GM19438 (cell line): ENCODE measurements around the gene SYTL4.
A peak's percentile ranks its signal among the peaks of the same experiment; 100 is the strongest.

Experiments used
- ATAC-seq: cut with Tn5 transposase; IDR thresholded peaks from one replicate; pipeline ENCODE4 v1.9.1; 2021; ENCODE audit warnings: low read depth; ENCODE audit not compliant: unreplicated experiment

The SYTL4 gene

DNA sequence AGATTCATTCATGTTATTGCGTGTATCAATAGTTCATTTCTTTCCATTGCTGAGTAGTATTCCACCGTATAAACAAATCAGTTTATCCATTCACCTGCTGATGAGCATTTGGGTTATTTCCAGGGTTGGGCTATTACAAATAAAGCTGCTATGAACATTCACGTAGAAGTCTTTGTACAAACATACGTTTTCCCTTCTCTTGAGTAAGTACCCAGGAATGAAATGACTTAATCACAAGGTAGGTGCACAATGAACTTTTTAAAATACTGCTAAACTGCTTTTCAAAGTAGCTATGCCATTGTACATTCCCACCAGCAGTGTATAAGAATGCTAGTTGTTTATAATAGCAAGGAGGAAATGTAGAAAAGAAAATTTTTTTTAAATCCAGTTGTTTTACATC is 35.9 kb downstream of the SYTL4 start:
- no peak for ATAC-seq

GRCh38 chrX:100695302-100695701 is 36.6 kb downstream of the SYTL4 start:
- no peak for ATAC-seq

DNA sequence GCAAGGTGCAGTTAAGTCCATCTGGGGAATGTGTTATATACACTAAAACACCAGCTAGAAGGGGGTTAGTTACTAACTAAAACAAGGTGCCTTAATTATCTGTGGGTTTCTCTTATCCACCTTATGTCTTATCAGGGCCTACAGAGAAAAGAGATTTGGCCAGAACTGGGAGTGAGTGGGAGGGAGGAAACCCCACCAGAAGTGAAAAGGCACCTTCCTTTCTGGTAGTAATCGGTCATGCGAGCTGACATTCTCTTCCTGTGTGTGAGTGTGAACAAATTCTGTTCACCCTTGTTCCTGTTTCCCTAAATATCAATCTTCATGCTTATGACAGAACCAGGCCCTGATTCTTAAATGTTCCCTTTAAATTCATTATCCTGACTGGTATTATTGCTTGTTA is 44.4 kb downstream of the SYTL4 start:
- no peak for ATAC-seq

- ATAC-seq, result no peak
Measured at GRCh38 chrX:100687128-100687527, 44.8 kb downstream of the SYTL4 start.

DNA sequence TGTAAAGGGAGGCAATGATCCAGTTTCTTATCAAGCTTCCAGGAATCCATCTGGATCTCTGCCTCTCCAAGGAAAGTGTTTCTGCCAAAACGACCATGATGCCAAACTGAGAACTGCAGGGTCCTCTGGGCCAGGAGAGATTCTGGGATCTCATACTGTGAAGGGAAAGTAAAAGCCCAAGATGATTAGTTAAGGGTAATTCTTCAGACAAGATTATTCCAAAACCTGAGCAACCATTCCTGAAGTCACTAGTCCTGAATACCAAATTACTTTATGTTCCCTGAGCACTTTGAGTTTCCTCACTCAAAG is 46.0 kb downstream of the SYTL4 start:
- ATAC-seq, result no peak

DNA sequence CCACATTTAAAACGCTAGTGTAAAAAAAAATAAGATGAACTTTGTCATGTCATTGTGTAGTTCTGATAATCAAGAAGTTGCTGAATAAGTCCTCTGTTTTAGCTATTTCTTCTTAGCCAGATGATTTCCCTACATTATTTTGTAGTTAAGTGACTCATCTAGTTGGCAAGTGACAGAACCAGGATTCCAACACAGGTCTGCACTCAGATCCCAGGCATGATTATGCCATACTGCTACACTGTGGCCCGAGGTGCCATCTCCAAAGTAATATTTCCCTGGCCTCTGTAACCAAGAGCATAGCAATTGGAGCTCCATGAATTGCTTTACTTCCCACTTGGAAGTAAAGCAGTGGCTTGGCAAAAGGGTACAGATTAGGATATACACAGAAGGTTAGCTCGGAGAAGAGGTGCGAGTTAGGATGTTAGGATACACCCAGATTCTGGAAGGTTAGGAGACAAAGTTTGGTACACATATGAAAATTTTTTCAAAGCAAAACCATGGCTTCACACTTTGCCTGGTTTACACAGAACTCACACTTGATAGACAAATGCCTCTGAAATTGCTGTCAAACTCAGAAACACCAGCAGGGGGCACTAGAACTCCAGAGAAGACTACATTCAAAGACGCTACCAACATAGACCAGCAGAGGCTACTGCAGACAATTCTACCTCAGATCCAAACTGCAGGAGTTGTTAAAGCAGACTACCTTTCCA is 46.5 kb downstream of the SYTL4 start:
- peak; percentile 83 for ATAC-seq

- ATAC-seq, result no peak
Measured at GRCh38 chrX:100682939-100683338, 49.0 kb downstream of the SYTL4 start.

GRCh38 chrX:100681599-100681998 is 50.3 kb downstream of the SYTL4 start:
- no peak for ATAC-seq

DNA sequence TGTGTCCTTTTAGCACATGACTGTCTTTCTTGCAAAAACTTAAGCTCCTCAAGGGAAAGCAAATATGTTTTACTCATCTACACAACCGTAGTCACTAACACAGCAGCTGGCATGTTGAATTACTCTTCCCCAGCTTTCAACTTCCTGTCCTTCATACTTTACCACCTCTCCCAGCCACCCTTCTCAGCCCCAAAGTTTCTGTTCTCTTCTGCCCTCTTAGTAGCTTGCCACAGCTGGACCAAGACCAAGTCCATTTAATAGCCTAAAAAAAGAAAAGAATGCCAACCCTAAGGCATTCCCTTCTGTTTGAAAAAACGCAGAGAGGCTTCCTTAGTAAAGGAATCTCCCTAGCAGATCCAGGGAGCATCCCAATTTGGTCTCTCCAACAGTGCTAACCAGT is 51.2 kb downstream of the SYTL4 start:
- no peak for ATAC-seq

GRCh38 chrX:100677611-100678181 is 54.2 kb downstream of the SYTL4 start:
- no peak for ATAC-seq

DNA sequence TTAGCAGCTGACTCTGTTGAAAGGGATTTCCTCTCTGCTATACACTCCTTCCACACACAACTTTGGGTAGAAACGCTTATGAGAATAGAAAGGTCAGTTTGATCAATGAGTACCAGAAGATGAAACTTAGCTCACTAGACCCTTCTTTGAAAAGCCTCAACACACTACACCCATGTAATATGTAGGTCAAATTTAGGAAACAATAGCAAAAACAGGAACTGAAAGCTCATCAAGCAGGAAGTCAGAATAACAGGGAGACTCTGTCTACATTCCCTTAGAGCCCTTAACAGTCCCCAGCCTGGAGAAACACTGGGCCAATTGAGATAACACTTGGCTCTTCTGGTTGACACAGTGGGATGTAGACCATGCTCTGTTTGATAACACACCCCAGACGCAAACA is 57.2 kb downstream of the SYTL4 start:
- no peak for ATAC-seq

GRCh38 chrX:100673397-100673953 is 58.4 kb downstream of the SYTL4 start:
- ATAC-seq, result no peak

DNA sequence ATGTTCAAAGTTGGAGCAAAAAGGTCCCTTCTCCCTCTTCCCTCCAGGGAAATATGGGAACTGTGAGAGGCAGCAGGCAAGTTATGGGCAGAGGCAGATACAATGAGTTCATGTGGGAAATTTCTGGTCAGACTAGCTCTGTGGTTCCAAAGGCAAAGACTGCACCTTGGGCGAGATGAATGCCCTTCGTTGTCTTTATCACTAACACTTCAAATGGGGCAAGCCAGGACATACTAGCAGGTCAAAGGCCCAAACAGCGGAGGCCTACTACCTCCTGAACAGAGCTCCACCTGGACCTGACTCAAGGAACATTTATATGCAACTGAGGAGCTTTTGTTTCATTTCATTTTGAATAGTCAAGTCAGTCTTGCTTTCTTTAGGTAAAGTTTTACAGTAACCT is 59.0 kb downstream of the SYTL4 start:
- no peak for ATAC-seq

GRCh38 chrX:100663642-100664041 is 68.3 kb downstream of the SYTL4 start:
- no peak for ATAC-seq

- no peak for ATAC-seq
Measured at GRCh38 chrX:100662796-100663195, 69.1 kb downstream of the SYTL4 start.

DNA sequence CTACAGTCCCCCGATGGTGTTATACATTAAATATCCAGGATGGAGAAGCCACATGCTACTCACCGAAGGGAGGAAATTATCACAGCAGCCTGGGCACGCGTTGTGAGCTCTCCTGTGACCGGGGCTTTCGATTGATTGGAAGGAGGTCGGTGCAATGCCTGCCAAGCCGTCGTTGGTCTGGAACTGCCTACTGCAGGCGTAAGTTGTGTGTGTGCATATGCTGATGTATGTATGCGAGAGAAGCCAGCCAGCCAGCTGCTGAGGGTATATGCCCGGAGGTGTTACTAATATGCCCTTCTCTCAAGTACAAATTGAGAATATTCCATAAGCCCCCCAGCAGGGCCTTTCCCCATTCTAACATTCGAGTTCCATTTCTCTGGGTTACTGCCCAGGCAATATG is 69.8 kb downstream of the SYTL4 start:
- ATAC-seq, result no peak

GRCh38 chrX:100659431-100660137 is 72.3 kb downstream of the SYTL4 start:
- ATAC-seq, result no peak

DNA sequence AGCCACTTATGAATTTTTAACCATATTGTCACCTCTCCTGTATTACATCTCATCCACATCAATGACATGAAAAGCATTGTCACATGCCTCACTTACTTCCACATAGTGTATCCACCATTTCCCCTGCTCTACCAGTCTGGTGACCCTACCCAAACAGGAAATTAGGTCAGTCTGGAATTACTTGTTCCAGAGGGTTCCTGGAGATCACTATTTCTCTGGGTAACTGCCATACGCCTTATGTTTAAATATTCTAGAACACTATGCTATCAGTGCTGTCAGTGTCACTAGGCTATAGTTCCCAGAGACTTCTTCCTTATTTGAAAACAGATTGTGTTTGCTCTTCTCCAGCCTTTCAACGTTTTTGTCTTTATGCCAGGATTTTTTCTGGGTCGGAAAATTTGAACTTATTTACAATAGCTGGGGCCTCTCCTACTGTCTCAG is 73.0 kb downstream of the SYTL4 start:
- ATAC-seq, result no peak

GRCh38 chrX:100654261-100654660 is 77.7 kb downstream of the SYTL4 start:
- no peak for ATAC-seq

DNA sequence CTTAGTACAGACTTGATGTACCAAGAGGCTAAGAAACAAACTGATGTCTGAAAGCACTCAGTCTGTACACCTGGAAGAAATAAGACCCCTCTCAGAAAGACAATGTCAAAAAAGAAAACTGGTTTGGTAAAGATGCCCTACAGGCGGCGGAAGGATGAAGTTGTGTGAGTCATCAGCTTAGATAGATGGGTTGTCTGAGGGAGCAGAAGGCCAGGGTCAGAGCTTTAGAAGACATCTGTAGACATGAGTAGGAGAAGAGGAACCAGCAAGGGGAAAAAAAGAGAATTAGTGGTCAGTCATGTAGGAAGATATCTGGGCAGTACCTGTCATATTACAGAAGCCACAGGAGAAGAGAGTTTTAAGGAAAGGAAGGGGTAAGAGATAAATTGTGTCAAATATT is 79.7 kb downstream of the SYTL4 start:
- ATAC-seq, result no peak

GRCh38 chrX:100650841-100651240 is 81.1 kb downstream of the SYTL4 start:
- no peak for ATAC-seq
